Fibroblast of pulmonary artery (primary cell): Measurements from ENCODE around the gene NRXN3.

Experiments
- DNase-seq: peaks from one replicate; pipeline ENCODE4 v3.0.0-alpha.2; 2010; ENCODE audit warnings: low read depth
- H3K4me3 ChIP-seq: replicated peaks from 2 replicates; pipeline ENCODE4 v1.5.1; 2011; ENCODE audit warnings: low read depth, mild to moderate bottlenecking, control low read depth, low read length, moderate library complexity
- TF ChIP-seq, protein P1 (sequence below): IDR thresholded peaks from 2 replicates; pipeline ENCODE4 v1.5.1; 2011; ENCODE audit warnings: mild to moderate bottlenecking, control low read depth, low read length, inconsistent platforms; ENCODE audit errors: missing control alignments

The NRXN3 gene

DNA sequence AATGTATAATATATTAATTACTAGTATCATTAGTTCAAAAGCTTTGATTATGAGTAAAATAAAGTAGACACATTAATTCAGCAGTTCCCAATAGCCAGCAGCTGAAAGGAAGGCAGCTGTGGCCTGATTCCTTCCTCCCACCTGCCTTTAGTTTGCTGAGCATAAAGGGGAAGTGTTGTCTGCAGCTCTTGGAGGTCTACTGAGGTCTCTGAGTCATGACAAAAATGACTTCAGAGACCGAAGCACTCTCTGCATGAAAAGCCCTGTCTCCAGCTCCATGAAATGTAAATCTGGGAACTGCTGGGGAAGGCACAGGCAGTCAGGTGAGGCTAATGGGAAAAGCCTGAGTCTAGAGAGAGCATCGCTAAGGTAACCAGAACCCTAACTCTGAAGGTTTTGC, 165.4 kb downstream of the NRXN3 start:
- TF ChIP-seq, protein P1, sequence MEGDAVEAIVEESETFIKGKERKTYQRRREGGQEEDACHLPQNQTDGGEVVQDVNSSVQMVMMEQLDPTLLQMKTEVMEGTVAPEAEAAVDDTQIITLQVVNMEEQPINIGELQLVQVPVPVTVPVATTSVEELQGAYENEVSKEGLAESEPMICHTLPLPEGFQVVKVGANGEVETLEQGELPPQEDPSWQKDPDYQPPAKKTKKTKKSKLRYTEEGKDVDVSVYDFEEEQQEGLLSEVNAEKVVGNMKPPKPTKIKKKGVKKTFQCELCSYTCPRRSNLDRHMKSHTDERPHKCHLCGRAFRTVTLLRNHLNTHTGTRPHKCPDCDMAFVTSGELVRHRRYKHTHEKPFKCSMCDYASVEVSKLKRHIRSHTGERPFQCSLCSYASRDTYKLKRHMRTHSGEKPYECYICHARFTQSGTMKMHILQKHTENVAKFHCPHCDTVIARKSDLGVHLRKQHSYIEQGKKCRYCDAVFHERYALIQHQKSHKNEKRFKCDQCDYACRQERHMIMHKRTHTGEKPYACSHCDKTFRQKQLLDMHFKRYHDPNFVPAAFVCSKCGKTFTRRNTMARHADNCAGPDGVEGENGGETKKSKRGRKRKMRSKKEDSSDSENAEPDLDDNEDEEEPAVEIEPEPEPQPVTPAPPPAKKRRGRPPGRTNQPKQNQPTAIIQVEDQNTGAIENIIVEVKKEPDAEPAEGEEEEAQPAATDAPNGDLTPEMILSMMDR, result no peak
- no peak overlapping the region for H3K4me3 ChIP-seq
- DNase-seq, result no peak

DNA sequence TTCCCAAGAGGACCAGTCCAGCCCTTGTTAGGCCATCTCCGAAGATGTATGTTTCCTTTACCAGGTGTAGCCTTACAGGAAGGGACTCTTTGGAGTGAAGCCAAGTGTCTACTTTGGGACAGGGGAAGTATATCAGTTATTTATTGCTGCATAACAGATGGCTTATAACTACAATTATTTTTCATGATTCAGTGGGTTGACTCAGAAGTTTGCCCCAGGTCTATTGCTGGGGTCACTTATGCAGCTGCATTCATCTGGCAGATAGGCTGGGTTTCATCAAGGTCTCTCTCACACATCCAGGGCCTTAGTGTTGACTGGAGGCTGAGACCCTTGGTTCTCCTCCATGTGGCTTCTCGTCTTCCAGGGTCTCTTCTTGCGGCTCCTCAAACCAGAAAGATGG, 170.1 kb downstream of the NRXN3 start:
- no peak overlapping the region for H3K4me3 ChIP-seq
- TF ChIP-seq, protein P1, result no peak
- no peak for DNase-seq

DNA sequence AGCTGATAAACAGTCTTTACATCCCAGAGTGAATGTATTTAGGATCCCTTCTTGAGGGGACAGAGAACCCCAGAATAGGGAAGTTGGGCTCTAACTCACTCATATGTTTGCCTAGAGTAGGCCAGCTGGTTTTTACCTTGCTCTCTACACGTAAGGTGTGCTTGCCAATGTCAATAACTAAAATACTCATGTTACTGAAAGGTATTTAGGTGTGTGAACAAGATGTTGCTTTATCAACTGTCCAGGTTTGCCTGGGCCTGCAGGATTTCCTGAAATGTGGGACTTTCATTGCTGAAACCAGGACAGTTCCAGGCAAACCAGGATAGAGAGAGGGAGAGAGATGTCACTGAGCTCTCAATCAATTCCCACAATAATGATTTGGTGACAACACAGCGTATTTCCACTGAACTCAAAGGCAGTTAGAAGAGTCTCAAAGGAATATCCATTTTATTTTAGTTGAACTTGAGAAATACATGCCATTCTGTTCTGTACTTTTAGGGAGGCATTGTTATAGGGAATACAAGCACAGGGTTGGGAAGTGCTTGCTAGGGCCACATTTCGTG, 171.7 kb downstream of the NRXN3 start:
- TF ChIP-seq, protein P1, result no peak

DNA sequence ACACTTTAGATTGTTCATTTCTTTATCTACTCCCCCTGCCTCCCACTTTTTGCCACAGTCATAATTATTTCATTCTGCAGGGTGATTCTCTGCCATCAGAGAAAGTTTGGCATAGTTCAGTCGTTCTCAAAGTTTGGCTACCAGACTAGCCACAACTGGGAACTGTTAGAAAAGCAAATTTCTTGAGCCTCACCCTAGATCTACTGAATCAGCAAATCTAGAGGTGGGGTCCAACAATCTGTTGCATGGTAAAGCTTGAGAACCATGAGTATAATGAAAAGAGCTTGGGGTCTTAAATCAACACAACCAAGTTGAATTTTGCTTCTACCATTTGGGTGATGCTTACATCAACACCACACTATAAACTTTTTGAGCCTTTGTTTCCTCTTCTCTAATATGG, 172.7 kb downstream of the NRXN3 start:
- TF ChIP-seq, protein P1, result no peak
- no peak for DNase-seq
- H3K4me3 ChIP-seq, result no peak overlapping the region

More for the DNA sequence above, 171.7 kb downstream of the NRXN3 start:
- H3K4me3 ChIP-seq, result no peak overlapping the region
- no peak for DNase-seq

DNA sequence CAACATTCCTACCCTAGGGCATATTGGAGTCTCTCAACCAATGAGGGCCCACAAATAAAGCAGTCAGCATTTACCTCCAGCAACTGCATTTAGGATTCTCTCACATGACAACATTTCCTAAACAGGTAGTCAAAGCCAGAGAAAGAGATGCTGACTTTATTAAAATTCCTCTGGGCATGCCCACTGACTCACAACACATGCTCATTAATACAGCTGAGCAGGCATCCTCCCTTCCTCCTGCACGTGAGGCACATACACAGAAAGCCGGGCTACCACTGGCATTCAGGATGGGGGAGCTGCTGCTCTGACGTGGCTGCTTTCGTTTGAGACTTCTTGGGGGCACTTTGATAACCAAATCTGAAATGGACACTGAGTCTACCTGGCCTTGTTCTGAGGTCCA, 174.1 kb downstream of the NRXN3 start:
- no peak overlapping the region for H3K4me3 ChIP-seq
- TF ChIP-seq, protein P1, result no peak
- DNase-seq, result no peak

DNA sequence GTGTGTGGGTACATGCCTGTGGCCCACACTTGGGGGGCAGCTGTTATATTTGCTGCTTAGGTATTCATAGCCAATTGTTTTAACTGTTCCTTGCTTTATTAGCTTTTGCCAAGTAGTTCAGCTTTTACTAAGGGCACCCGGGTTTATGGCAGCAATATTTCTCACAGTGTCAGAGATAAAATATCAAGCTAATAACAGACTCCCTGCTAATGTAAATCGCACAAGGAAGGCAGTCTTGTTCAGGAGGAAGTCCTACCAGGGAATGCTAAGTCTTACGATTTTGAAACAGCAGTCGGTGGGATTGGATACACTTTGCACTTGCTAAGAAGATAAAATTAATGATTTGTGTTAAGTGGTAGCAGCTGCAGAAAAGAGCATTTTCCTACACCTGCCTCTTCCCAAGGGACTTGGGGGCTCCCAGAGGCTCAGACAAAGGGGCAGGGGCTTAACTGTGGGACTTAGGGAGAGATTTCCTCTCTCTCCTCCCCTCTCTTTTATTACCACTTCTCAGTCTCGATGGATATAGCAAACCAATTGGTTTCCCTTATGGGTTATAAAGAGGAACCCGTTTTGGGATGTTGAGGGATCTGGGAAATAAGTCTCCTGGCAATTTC, 175.1 kb downstream of the NRXN3 start:
- TF ChIP-seq, protein P1, result no peak
- H3K4me3 ChIP-seq, result no peak overlapping the region
- no peak for DNase-seq

DNA sequence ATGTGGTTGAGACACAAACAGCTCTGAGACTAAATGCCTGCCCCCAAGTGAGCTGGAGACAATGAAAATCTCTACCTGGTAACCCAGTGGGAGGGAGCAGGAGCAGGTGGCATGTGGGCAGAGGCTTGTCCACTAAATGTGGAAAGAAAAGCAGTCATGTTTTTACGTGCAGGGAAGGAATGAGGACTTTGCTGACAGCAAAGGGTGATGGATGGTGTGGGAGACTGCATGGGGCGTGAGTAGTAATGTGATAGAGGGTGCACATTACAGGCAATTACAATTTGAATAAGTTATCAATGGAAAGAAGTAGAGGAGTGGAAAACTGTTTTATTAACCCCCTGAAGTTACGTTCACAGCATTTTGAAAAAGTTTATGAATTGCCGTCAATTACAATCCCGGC, 176.6 kb downstream of the NRXN3 start:
- DNase-seq, result no peak
- TF ChIP-seq, protein P1, result no peak
- no peak overlapping the region for H3K4me3 ChIP-seq
